ENCODE measurements around the gene DOK1. TPM values are rescaled to one million over a fixed set of nuclear protein-coding genes. Genes with fewer than 3 reads are reported as not detected.

The DOK1 gene
- total and polyA plus RNA-seq, 2 donors (not counting 1 experiment from before 2014, with no cell fraction given), result 29.1 to 41.4 TPM

DNA sequence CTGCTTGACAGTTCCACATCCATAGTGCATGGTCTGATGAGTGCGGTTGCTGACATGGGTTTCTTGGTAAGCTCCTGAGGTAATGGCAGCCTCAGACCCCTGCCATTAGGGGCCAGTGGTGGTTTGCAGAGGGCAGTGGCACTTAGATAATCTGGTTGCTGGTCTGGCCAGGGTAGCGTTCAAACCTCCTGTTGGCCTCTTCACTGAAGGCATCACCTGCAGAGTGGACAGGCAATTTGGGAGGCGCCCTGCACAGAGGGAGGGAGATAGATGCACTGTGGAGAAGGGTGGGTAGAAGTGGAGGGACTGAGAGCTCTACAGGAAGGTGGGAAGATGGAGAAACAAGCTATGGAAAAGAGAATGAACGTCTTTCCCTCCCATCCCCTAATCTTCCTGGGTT, 21.1 kb upstream of the DOK1 start:
- DNase-seq (no peak), ATAC-seq (ENCODE audit: low read depth) (no peak)
- no peak overlapping the region for H3K4me3 ChIP-seq (ENCODE audit: control extremely low read depth in 1 of 5, extremely low read depth in 1 of 5, insufficient read depth in 1 of 5, low read depth in 2 of 5, low read length in 4 of 5)
- Mint-ChIP-seq H3K4me1 (peaks cover 38% of the 10 kb centered on the region), H3K4me3 (no peak overlapping the region), H3K27ac (no peak overlapping the region), H3K9me3 (ENCODE audit: insufficient read depth) (no peaks in the 10 kb centered on the region), H3K27me3 (no peaks in the 10 kb centered on the region)
- no peaks in the 10 kb centered on the region for H3K27me3 ChIP-seq (replicated peaks in 1 of 4; ENCODE audit: control extremely low read depth in 1 of 4, control insufficient read depth in 3 of 4, insufficient read depth in 4 of 4, low read length in 3 of 4)
- H3K9me3 ChIP-seq (ENCODE audit: control extremely low read depth in 1 of 3, control insufficient read depth in 2 of 3, insufficient read depth in 1 of 3, low read length in 2 of 3), result no peaks in the 10 kb centered on the region
- no peak overlapping the region for H3K27ac ChIP-seq (ENCODE audit: low read length in 2 of 2)
- intact Hi-C loops (cut with micrococcal nuclease), result loop anchor here (5.0 kb wide), 1 partner anchor 36 kb away; the partner anchor contains the start of gene LBX2
- ChIA-PET POLR2A (no interaction called here), CTCF (interaction anchor here (1.2 to 9.6 kb wide), 5 partner anchors 11 to 159 kb away, joined by 3 to 71 read pairs (median 6); partner anchors contain the start of genes CCDC142, PCGF1 and TTC31)
- peaks cover 27 to 37% of the 10 kb centered on the region in 2 donors for H3K4me1 ChIP-seq (ENCODE audit: control insufficient read depth in 2 of 2, insufficient read depth in 2 of 2, low read length in 2 of 2)
- peaks cover 0 to 20% of the 10 kb centered on the region in 2 experiments for H3K36me3 ChIP-seq (replicated peaks in 1 of 2; ENCODE audit: control extremely low read depth in 1 of 2, control insufficient read depth in 1 of 2, extremely low read depth in 1 of 2, insufficient read depth in 2 of 2, low read length in 1 of 2)
- no peak for TF ChIP-seq EZH2 (IDR thresholded peaks at IDR 0.05; ENCODE audit: borderline replicate concordance, insufficient read depth, low read depth, low read length, poor library complexity, severe bottlenecking)
- no peak overlapping the region for H2AFZ ChIP-seq (ENCODE audit: insufficient read depth, low read depth, low read length, poor library complexity, severe bottlenecking)
- peaks cover under 1% of the 10 kb centered on the region for H4K20me1 ChIP-seq (ENCODE audit: control insufficient read depth, insufficient read depth, low read length, poor library complexity, severe bottlenecking)
- peaks cover 30% of the 10 kb centered on the region for H3K79me2 ChIP-seq (ENCODE audit: control insufficient read depth, insufficient read depth, low read length)
- no peak overlapping the region for H3K4me2 ChIP-seq (replicated peaks; ENCODE audit: low read depth, low read length, poor library complexity, severe bottlenecking)
- 95% methylated on average over 2 of the region's 4 CpGs for WGBS (ENCODE audit: insufficient coverage)
- H3K9ac ChIP-seq (ENCODE audit: low read length), result no peak overlapping the region

DNA sequence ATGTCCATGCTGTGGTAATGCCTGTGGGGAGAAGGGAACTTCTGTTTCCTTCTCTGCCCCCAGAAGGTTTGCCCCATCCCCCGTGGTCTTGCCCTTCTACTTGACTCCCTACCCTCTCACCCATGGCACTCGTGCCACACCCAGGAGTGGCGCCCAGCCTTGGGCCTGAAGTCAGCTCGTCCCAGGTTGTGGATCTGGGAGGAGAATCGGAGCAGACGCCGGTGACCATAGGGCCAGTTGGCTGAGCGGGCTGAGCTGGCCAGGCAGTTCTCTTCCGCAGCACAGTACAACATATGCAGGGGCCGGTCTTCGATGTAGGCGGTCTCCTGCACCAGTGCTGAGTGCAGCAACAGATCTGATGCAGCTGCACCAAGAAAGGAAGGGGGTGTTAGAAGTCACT, 20.1 kb upstream of the DOK1 start:
- no peaks in the 10 kb centered on the region for H3K9me3 Mint-ChIP-seq (ENCODE audit: insufficient read depth)
- no peak for DNase-seq
- H3K4me1 ChIP-seq (ENCODE audit: control insufficient read depth in 2 of 2, insufficient read depth in 2 of 2, low read length in 2 of 2), result peaks cover 30 to 39% of the 10 kb centered on the region in 2 donors
- intact Hi-C loops (cut with micrococcal nuclease), result loop anchor here (5.0 kb wide), 1 partner anchor 37 kb away; the partner anchor contains the start of gene LBX2
- no peak overlapping the region for H3K4me3 Mint-ChIP-seq
- TF ChIP-seq EZH2 (IDR thresholded peaks at IDR 0.05; ENCODE audit: borderline replicate concordance, insufficient read depth, low read depth, low read length, poor library complexity, severe bottlenecking), result no peak
- TF ChIP-seq, protein P1, sequence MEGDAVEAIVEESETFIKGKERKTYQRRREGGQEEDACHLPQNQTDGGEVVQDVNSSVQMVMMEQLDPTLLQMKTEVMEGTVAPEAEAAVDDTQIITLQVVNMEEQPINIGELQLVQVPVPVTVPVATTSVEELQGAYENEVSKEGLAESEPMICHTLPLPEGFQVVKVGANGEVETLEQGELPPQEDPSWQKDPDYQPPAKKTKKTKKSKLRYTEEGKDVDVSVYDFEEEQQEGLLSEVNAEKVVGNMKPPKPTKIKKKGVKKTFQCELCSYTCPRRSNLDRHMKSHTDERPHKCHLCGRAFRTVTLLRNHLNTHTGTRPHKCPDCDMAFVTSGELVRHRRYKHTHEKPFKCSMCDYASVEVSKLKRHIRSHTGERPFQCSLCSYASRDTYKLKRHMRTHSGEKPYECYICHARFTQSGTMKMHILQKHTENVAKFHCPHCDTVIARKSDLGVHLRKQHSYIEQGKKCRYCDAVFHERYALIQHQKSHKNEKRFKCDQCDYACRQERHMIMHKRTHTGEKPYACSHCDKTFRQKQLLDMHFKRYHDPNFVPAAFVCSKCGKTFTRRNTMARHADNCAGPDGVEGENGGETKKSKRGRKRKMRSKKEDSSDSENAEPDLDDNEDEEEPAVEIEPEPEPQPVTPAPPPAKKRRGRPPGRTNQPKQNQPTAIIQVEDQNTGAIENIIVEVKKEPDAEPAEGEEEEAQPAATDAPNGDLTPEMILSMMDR (IDR thresholded peaks at IDR 0.05), result no peak
- no peak overlapping the region for H3K4me2 ChIP-seq (replicated peaks; ENCODE audit: low read depth, low read length, poor library complexity, severe bottlenecking)
- H3K27me3 Mint-ChIP-seq, result no peaks in the 10 kb centered on the region
- 97% methylated on average over 11 of the region's 12 CpGs for WGBS (ENCODE audit: insufficient coverage)
- no peak overlapping the region for H3K4me3 ChIP-seq (ENCODE audit: control extremely low read depth in 1 of 5, extremely low read depth in 1 of 5, insufficient read depth in 1 of 5, low read depth in 2 of 5, low read length in 4 of 5)
- ChIA-PET POLR2A (no interaction called here), CTCF (interaction anchor here (1.2 to 9.6 kb wide), 3 partner anchors 11 to 53 kb away, joined by 3 to 71 read pairs (median 6); partner anchors contain the start of genes CCDC142 and TTC31)
- H3K27ac ChIP-seq (ENCODE audit: low read length in 2 of 2), result no peak overlapping the region
- no peaks in the 10 kb centered on the region for H3K9me3 ChIP-seq (ENCODE audit: control extremely low read depth in 1 of 3, control insufficient read depth in 2 of 3, insufficient read depth in 1 of 3, low read length in 2 of 3)
- H3K79me2 ChIP-seq (ENCODE audit: control insufficient read depth, insufficient read depth, low read length), result peaks cover 22% of the 10 kb centered on the region
- H3K27ac Mint-ChIP-seq, result no peak overlapping the region
- ATAC-seq (ENCODE audit: low read depth), result no peak
- peaks cover 41% of the 10 kb centered on the region for H3K4me1 Mint-ChIP-seq
- H4K20me1 ChIP-seq (ENCODE audit: control insufficient read depth, insufficient read depth, low read length, poor library complexity, severe bottlenecking), result no peaks in the 10 kb centered on the region
- no peak overlapping the region for H3K9ac ChIP-seq (ENCODE audit: low read length)
- H3K36me3 ChIP-seq (replicated peaks in 1 of 2; ENCODE audit: control extremely low read depth in 1 of 2, control insufficient read depth in 1 of 2, extremely low read depth in 1 of 2, insufficient read depth in 2 of 2, low read length in 1 of 2), result peaks cover 0 to 20% of the 10 kb centered on the region in 2 experiments
- no peaks in the 10 kb centered on the region for H3K27me3 ChIP-seq (replicated peaks in 1 of 4; ENCODE audit: control extremely low read depth in 1 of 4, control insufficient read depth in 3 of 4, insufficient read depth in 4 of 4, low read length in 3 of 4)
- H2AFZ ChIP-seq (ENCODE audit: insufficient read depth, low read depth, low read length, poor library complexity, severe bottlenecking), result no peak overlapping the region
